ENCODE measurements around the gene C18orf54.
"Not testable (repeated sequence)": the region's sequence is repeated elsewhere in the genome, so short reads cannot be mapped to it uniquely, and the experiment has no call there.

The C18orf54 gene

GRCh38 chr18:54357660-54358494, at the start of gene C18orf54, which contains the start of gene STARD6:
Gene C18orf54 (plus strand): TSS chr18:54357906. CDS start chr18:54360573, 2,667 bp downstream.
Gene STARD6 (minus strand): TSS chr18:54357858. CDS start chr18:54354573, 3,285 bp downstream.
- peaks cover 17% of the 10 kb centered on the region for H3K36me3 Mint-ChIP-seq (ENCODE audit: low read depth)
- H3K4me1 Mint-ChIP-seq (ENCODE audit: low read depth) = peaks cover 28% of the 10 kb centered on the region
- H3K4me3 Mint-ChIP-seq = peak within 1 kb of the TSS; percentile 99
- H3K9me3 Mint-ChIP-seq = no peaks in the 10 kb centered on the region
- no peaks in the 10 kb centered on the region for H3K27me3 Mint-ChIP-seq (ENCODE audit: low read depth)
- H3K27ac Mint-ChIP-seq = peak within 1 kb of the TSS; percentile 97

GRCh38 chr18:54309564-54309963, 48.1 kb upstream of the C18orf54 start:
- not testable (repeated sequence) for H3K4me1 Mint-ChIP-seq (ENCODE audit: low read depth); H3K4me3 Mint-ChIP-seq; H3K36me3 Mint-ChIP-seq (ENCODE audit: low read depth); H3K9me3 Mint-ChIP-seq; H3K27ac Mint-ChIP-seq
- H3K27me3 Mint-ChIP-seq (ENCODE audit: low read depth) = peaks cover 27% of the 10 kb centered on the region

GRCh38 chr18:54316071-54316820, 41.5 kb upstream of the C18orf54 start:
- no peak overlapping the region for H3K4me3 Mint-ChIP-seq
- no peaks in the 10 kb centered on the region for H3K36me3 Mint-ChIP-seq (ENCODE audit: low read depth)
- peaks cover 3% of the 10 kb centered on the region for H3K4me1 Mint-ChIP-seq (ENCODE audit: low read depth)
- no peak overlapping the region for H3K27ac Mint-ChIP-seq
- H3K9me3 Mint-ChIP-seq = peaks cover 4% of the 10 kb centered on the region
- peaks cover 50% of the 10 kb centered on the region for H3K27me3 Mint-ChIP-seq (ENCODE audit: low read depth)

- Mint-ChIP-seq H3K27ac (no peak overlapping the region), H3K4me1 (ENCODE audit: low read depth) (peaks cover 3% of the 10 kb centered on the region), H3K36me3 (ENCODE audit: low read depth) (no peaks in the 10 kb centered on the region), H3K9me3 (no peaks in the 10 kb centered on the region), H3K27me3 (ENCODE audit: low read depth) (peaks cover 6% of the 10 kb centered on the region), H3K4me3 (no peak overlapping the region)
Observed at GRCh38 chr18:54323561-54323960, 34.1 kb upstream of the C18orf54 start.

GRCh38 chr18:54323970-54324369, 33.7 kb upstream of the C18orf54 start:
- peaks cover 3% of the 10 kb centered on the region for H3K4me1 Mint-ChIP-seq (ENCODE audit: low read depth)
- no peak overlapping the region for H3K4me3 Mint-ChIP-seq
- H3K27me3 Mint-ChIP-seq (ENCODE audit: low read depth) = peaks cover 6% of the 10 kb centered on the region
- H3K36me3 Mint-ChIP-seq (ENCODE audit: low read depth) = no peaks in the 10 kb centered on the region
- H3K27ac Mint-ChIP-seq = no peak overlapping the region
- no peaks in the 10 kb centered on the region for H3K9me3 Mint-ChIP-seq

GRCh38 chr18:54327818-54328217, 29.9 kb upstream of the C18orf54 start:
- H3K36me3 Mint-ChIP-seq (ENCODE audit: low read depth) = no peaks in the 10 kb centered on the region
- no peak overlapping the region for H3K4me3 Mint-ChIP-seq
- no peaks in the 10 kb centered on the region for H3K9me3 Mint-ChIP-seq
- H3K27ac Mint-ChIP-seq = no peak overlapping the region
- no peaks in the 10 kb centered on the region for H3K27me3 Mint-ChIP-seq (ENCODE audit: low read depth)
- no peaks in the 10 kb centered on the region for H3K4me1 Mint-ChIP-seq (ENCODE audit: low read depth)

- Mint-ChIP-seq H3K4me1 (ENCODE audit: low read depth) (no peaks in the 10 kb centered on the region), H3K27me3 (ENCODE audit: low read depth) (no peaks in the 10 kb centered on the region), H3K27ac (no peak overlapping the region), H3K36me3 (ENCODE audit: low read depth) (no peaks in the 10 kb centered on the region), H3K4me3 (no peak overlapping the region), H3K9me3 (no peaks in the 10 kb centered on the region)
Observed at GRCh38 chr18:54329787-54330186, 27.9 kb upstream of the C18orf54 start.

- Mint-ChIP-seq H3K9me3 (no peaks in the 10 kb centered on the region), H3K36me3 (ENCODE audit: low read depth) (no peaks in the 10 kb centered on the region), H3K27ac (no peak overlapping the region), H3K4me3 (no peak overlapping the region), H3K4me1 (ENCODE audit: low read depth) (peaks cover 3% of the 10 kb centered on the region), H3K27me3 (ENCODE audit: low read depth) (no peaks in the 10 kb centered on the region)
Observed at GRCh38 chr18:54330768-54331548, 26.7 kb upstream of the C18orf54 start.

GRCh38 chr18:54335638-54336173, 22.0 kb upstream of the C18orf54 start:
- Mint-ChIP-seq H3K9me3 (peaks cover 3% of the 10 kb centered on the region), H3K27ac (no peak overlapping the region), H3K4me1 (ENCODE audit: low read depth) (peaks cover 3% of the 10 kb centered on the region), H3K27me3 (ENCODE audit: low read depth) (no peaks in the 10 kb centered on the region), H3K36me3 (ENCODE audit: low read depth) (no peaks in the 10 kb centered on the region), H3K4me3 (no peak overlapping the region)

- peaks cover 4% of the 10 kb centered on the region for H3K9me3 Mint-ChIP-seq
- H3K27me3 Mint-ChIP-seq (ENCODE audit: low read depth) = no peaks in the 10 kb centered on the region
- H3K36me3 Mint-ChIP-seq (ENCODE audit: low read depth) = peaks cover 1% of the 10 kb centered on the region
- H3K4me1 Mint-ChIP-seq (ENCODE audit: low read depth) = peaks cover 3% of the 10 kb centered on the region
- no peak overlapping the region for H3K4me3 Mint-ChIP-seq
- no peak overlapping the region for H3K27ac Mint-ChIP-seq
Observed at GRCh38 chr18:54338230-54338629, 19.5 kb upstream of the C18orf54 start.

- peaks cover 2% of the 10 kb centered on the region for H3K36me3 Mint-ChIP-seq (ENCODE audit: low read depth)
Observed at GRCh38 chr18:54351186-54351585, 6.5 kb upstream of the C18orf54 start.

GRCh38 chr18:54357082-54357659, 535 bp upstream of the C18orf54 start:
- Mint-ChIP-seq H3K27me3 (ENCODE audit: low read depth) (peaks cover 2% of the 10 kb centered on the region), H3K9me3 (peaks cover 2% of the 10 kb centered on the region), H3K4me3 (peak overlapping the region; percentile 99), H3K4me1 (ENCODE audit: low read depth) (peaks cover 24% of the 10 kb centered on the region), H3K27ac (peak overlapping the region; percentile 97), H3K36me3 (ENCODE audit: low read depth) (peaks cover 14% of the 10 kb centered on the region)

More at GRCh38 chr18:54351186-54351585, 6.5 kb upstream of the C18orf54 start:
- H3K27ac Mint-ChIP-seq = no peak overlapping the region
- H3K4me1 Mint-ChIP-seq (ENCODE audit: low read depth) = no peaks in the 10 kb centered on the region
- no peak overlapping the region for H3K4me3 Mint-ChIP-seq
- peaks cover 40% of the 10 kb centered on the region for H3K27me3 Mint-ChIP-seq (ENCODE audit: low read depth)
- peaks cover 5% of the 10 kb centered on the region for H3K9me3 Mint-ChIP-seq

GRCh38 chr18:54358495-54359040, 862 bp downstream of the C18orf54 start:
- Mint-ChIP-seq H3K36me3 (ENCODE audit: low read depth) (peaks cover 19% of the 10 kb centered on the region), H3K27me3 (ENCODE audit: low read depth) (no peaks in the 10 kb centered on the region), H3K9me3 (no peaks in the 10 kb centered on the region), H3K4me1 (ENCODE audit: low read depth) (peaks cover 29% of the 10 kb centered on the region), H3K4me3 (peak overlapping the region; percentile 99), H3K27ac (peak overlapping the region; percentile 97)

All from T-helper 1 cell treated with Interleukin-12 subunit alpha and Interleukin-12 subunit beta and Interleukin-4 antibody, amounts not matched to agents 30 μg/mL and 1 μg/mL, for 36 hours (primary cell).